HepG2 (cell line): Measurements from ENCODE around the gene ATXN7L2. TPM values are rescaled to one million over a fixed set of nuclear protein-coding genes. Genes with fewer than 3 reads are reported as not detected.

Experiments
- ATAC-seq: fragments of 200-7000 bp; cut with Tn5 transposase; 3 replicates; pipeline ENCODE4 v1.9.1; 2020; ENCODE audit warnings: mild to moderate bottlenecking, moderate library complexity
- BruUV-seq: library from RNA; stranded (reverse); fragments of 400-500 nt; replicated peaks from 2 replicates; lab custom pipeline; 2021; lab: Mats Ljungman, UMichigan
- CTCF ChIA-PET: fragments of 300-600 bp; formaldehyde crosslinking; extraction: SDS; loops from one replicate; lab custom pipeline; 2021; ENCODE audit warnings: low total read pairs, inconsistent platforms, low intra/inter-chr PET ratio; lab: Yijun Ruan, JAX
- POLR2A ChIA-PET: fragments of 350-600 bp; sonication (Branson Sonifier 250); formaldehyde crosslinking; loops from one replicate; lab custom pipeline; 2020; ENCODE audit warnings: antibody characterized with exemption, inconsistent platforms; lab: Yijun Ruan, JAX
- DNase-seq: peaks from one replicate; pipeline ENCODE4 v3.0.0-alpha.2; 2015; ENCODE audit warnings: low spot score
- FAIRE-seq: peaks from 3 replicates; lab custom pipeline; 2011; peaks lifted over from hg19 to GRCh38; lab: Jason Lieb, UNC
- H2AFZ ChIP-seq: one replicate; pipeline ENCODE4 v1.6.1; 2011; ENCODE audit warnings: low read length, inconsistent platforms
- H3K27ac ChIP-seq: fragments of 300-600 bp; 3 replicates; pipeline ENCODE4 v1.8.0; 2011; ENCODE audit warnings: mixed run types, mild to moderate bottlenecking, mixed read lengths, low read length, inconsistent platforms; ENCODE audit not compliant: insufficient read depth; ENCODE audit errors: extremely low read length
- H3K27me3 ChIP-seq, 2 experiments: fragments of 200-600 bp in 1 of 2; 2 replicates in 1 of 2; 3 replicates in 1 of 2; pipeline versions ENCODE4 v1.6.0 to v1.8.0; 2011; ENCODE audit warnings: low read length in 2 of 2, mild to moderate bottlenecking in 2 of 2, moderate library complexity in 2 of 2, inconsistent platforms in 1 of 2; ENCODE audit not compliant: insufficient read depth in 2 of 2, control insufficient read depth in 1 of 2
- H3K36me3 ChIP-seq, 2 experiments: fragments of 200-600 bp in 1 of 2; replicated peaks in 1 of 2; 2 replicates in 1 of 2; 3 replicates in 1 of 2; pipeline versions ENCODE4 v1.5.1 to v1.8.0; 2011; ENCODE audit warnings: low read length in 2 of 2, inconsistent platforms in 1 of 2; ENCODE audit not compliant: insufficient read depth in 2 of 2, control insufficient read depth in 1 of 2
- H3K4me1 ChIP-seq: 2 replicates; pipeline ENCODE4 v1.5.1; 2012; ENCODE audit warnings: low read length, inconsistent platforms; ENCODE audit not compliant: insufficient read depth
- H3K4me2 ChIP-seq: 2 replicates; pipeline ENCODE4 v1.6.0; 2011; ENCODE audit warnings: low read depth, low read length, inconsistent platforms
- H3K4me3 ChIP-seq, 3 experiments: fragments of 200-600 bp in 1 of 3; sonication (generic), shearing (Covaris generic) in 1 of 3; replicated peaks in 1 of 3; 2 replicates each; pipeline ENCODE4 v1.5.1; 2011 to 2016; ENCODE audit warnings: low read length in 3 of 3, inconsistent platforms in 2 of 3, low read depth in 2 of 3, mild to moderate bottlenecking in 2 of 3, control low read depth in 1 of 3, mixed read lengths in 1 of 3; ENCODE audit not compliant: insufficient read depth in 1 of 3
- H3K79me2 ChIP-seq: one replicate; pipeline ENCODE4 v1.6.1; 2011; ENCODE audit warnings: low read length, inconsistent platforms; ENCODE audit not compliant: insufficient read depth
- H3K9ac ChIP-seq: 2 replicates; pipeline ENCODE4 v1.6.0; 2011; ENCODE audit warnings: mild to moderate bottlenecking, low read depth, low read length, inconsistent platforms; ENCODE audit not compliant: insufficient read depth
- H3K9me3 ChIP-seq: 2 replicates; pipeline ENCODE4 v1.5.1; 2012; ENCODE audit warnings: mild to moderate bottlenecking, low read length
- H4K20me1 ChIP-seq: 2 replicates; pipeline ENCODE4 v1.6.0; 2011; ENCODE audit warnings: inconsistent platforms, mild to moderate bottlenecking, low read length, moderate library complexity; ENCODE audit not compliant: insufficient read depth
- AGO2 ChIP-seq: fragments of 200-400 bp; formaldehyde crosslinking; optimal IDR thresholded peaks from 2 replicates; pipeline ENCODE3; 2017; ENCODE audit warnings: mild to moderate bottlenecking, low read depth, low read length, moderate library complexity
- ARHGAP35 ChIP-seq: sonication (generic); formaldehyde crosslinking; IDR thresholded peaks from 2 replicates; pipeline ENCODE4 v1.9.0; 2022; ENCODE audit warnings: mild to moderate bottlenecking, inconsistent platforms, moderate library complexity, missing genetic modification reagents, borderline replicate concordance
- GABPB1 ChIP-seq: IDR thresholded peaks from 2 replicates; pipeline ENCODE4 v1.6.1; 2016; ENCODE audit warnings: mild to moderate bottlenecking, missing genetic modification reagents, moderate library complexity, missing compliant biosample characterization
- HES4 ChIP-seq: sonication (generic); formaldehyde crosslinking; IDR thresholded peaks from 2 replicates; pipeline ENCODE4 v1.9.0; 2021; ENCODE audit warnings: mild to moderate bottlenecking, missing genetic modification reagents, borderline replicate concordance
- KLF9 ChIP-seq: IDR thresholded peaks from 2 replicates; pipeline ENCODE4 v1.6.1; 2016; ENCODE audit warnings: low read depth
- MAFK ChIP-seq, 2 experiments: IDR thresholded peaks in 1 of 2; conservative IDR thresholded peaks in 1 of 2; 2 replicates each; pipeline ENCODE4 v1.6.1; 2011; ENCODE audit warnings: improper control_type of control experiment in 2 of 2, low read length in 2 of 2
- MIXL1 ChIP-seq: IDR thresholded peaks from 2 replicates; pipeline ENCODE4 v1.6.1; 2016
- PHF21A ChIP-seq: sonication (generic); formaldehyde crosslinking; IDR thresholded peaks from 2 replicates; pipeline ENCODE4 v1.5.0; 2020; ENCODE audit warnings: mild to moderate bottlenecking, missing genetic modification reagents
- REPIN1 ChIP-seq: sonication (generic); formaldehyde crosslinking; IDR thresholded peaks from 2 replicates; pipeline ENCODE4 v1.8.0; 2022; ENCODE audit warnings: missing genetic modification reagents, low read depth, mild to moderate bottlenecking, borderline replicate concordance
- REXO4 ChIP-seq: sonication (generic); formaldehyde crosslinking; IDR thresholded peaks from 2 replicates; pipeline ENCODE4 v1.8.0; 2022; ENCODE audit warnings: missing genetic modification reagents, mild to moderate bottlenecking, borderline replicate concordance
- SMARCE1 ChIP-seq: fragments of 450-650 bp; IDR thresholded peaks from 2 replicates; pipeline ENCODE4 v1.6.1; 2017; ENCODE audit warnings: borderline replicate concordance
- TAF15 ChIP-seq: fragments of 200-400 bp; formaldehyde crosslinking; IDR thresholded peaks from one replicate; pipeline ENCODE4 v1.6.1; 2018; ENCODE audit warnings: mild to moderate bottlenecking, low read depth, low read length; ENCODE audit not compliant: poor library complexity, severe bottlenecking
- ZNF235 ChIP-seq: sonication (generic); formaldehyde crosslinking; IDR thresholded peaks from 2 replicates; pipeline ENCODE4 v1.8.1; 2023; ENCODE audit warnings: mild to moderate bottlenecking, missing genetic modification reagents, borderline replicate concordance
- ZNF24 ChIP-seq: fragments of 450-650 bp; IDR thresholded peaks from 2 replicates; pipeline ENCODE4 v1.6.1; 2017; ENCODE audit warnings: antibody characterized with exemption, mild to moderate bottlenecking
- ZNF335 ChIP-seq: sonication (generic); formaldehyde crosslinking; IDR thresholded peaks from 2 replicates; pipeline ENCODE4 v1.4.0; 2020; ENCODE audit warnings: missing genetic modification reagents
- ZNF460 ChIP-seq: sonication (generic); formaldehyde crosslinking; IDR thresholded peaks from 2 replicates; pipeline ENCODE4 v1.5.1; 2020; ENCODE audit warnings: missing genetic modification reagents, mild to moderate bottlenecking, borderline replicate concordance
- WGBS: methylation state at CpG from one replicate; pipeline ENCODE4 v1.1.6; 2017; ENCODE audit warnings: low lambda C conversion rate; 5-methylcytosine and 5-hydroxymethylcytosine counted together
- in situ Hi-C: cut with HindIII; loops from 2 replicates; pipeline ENCODE4 v1.10.0; 2017; ENCODE audit warnings: low pct_unique_long_range_greater_than_20kb; ENCODE audit not compliant: extremely low pct_ligation_motif_present
- intact Hi-C: fragments of 100-400 bp; cut with micrococcal nuclease; formaldehyde crosslinking; loops from one replicate; pipeline ENCODE4 v1.10.0; 2022; ENCODE audit not compliant: unreplicated experiment
- polyA plus RNA-seq, 8 experiments: library from polyadenylated mRNA; depleted of rRNA in 3 of 8; stranded (reverse) in 7 of 8; unstranded in 1 of 8; fragments of >200 nt; fragmentation: Illumina TruSeq in 4 of 8; extraction: Trizol in 4 of 8; gene quantifications; 2 replicates each; pipeline versions ENCODE4 v1.2.1 to v1.2.3, GENCODE V29; 2011 to 2016; ENCODE audit warnings: low read depth in 4 of 8, missing spikeins in 1 of 8, mixed read lengths in 1 of 8; ENCODE audit not compliant: insufficient read depth in 1 of 8
- total RNA-seq, 5 experiments: library from RNA; depleted of rRNA; stranded (reverse); fragments of >200 nt; fragmentation: Illumina TruSeq; extraction: Trizol; gene quantifications; 2 replicates each; pipeline ENCODE4 v1.2.3, GENCODE V29; 2016; ENCODE audit warnings: low read depth in 1 of 5
- TF ChIP-seq, protein P1 (sequence below): sonication (generic); formaldehyde crosslinking; IDR thresholded peaks from 2 replicates; pipeline ENCODE4 v1.5.0; 2020; ENCODE audit warnings: mild to moderate bottlenecking, low read depth, missing genetic modification reagents, borderline replicate concordance
- TF ChIP-seq, protein P2 (sequence below): IDR thresholded peaks from 2 replicates; pipeline ENCODE4 v1.6.1; 2012; ENCODE audit warnings: low read depth, low read length, improper control_type of control experiment
- TF ChIP-seq, protein P3 (sequence below): sonication (generic); formaldehyde crosslinking; IDR thresholded peaks from 2 replicates; pipeline ENCODE4 v1.8.1; 2023; ENCODE audit warnings: missing genetic modification reagents, mild to moderate bottlenecking, borderline replicate concordance

The ATXN7L2 gene
- total and polyA plus RNA-seq, 2 of the 13 experiments (the other 11 are each of a cell fraction or from before 2014, with no cell fraction given), result 2.7 to 2.8 TPM

DNA sequence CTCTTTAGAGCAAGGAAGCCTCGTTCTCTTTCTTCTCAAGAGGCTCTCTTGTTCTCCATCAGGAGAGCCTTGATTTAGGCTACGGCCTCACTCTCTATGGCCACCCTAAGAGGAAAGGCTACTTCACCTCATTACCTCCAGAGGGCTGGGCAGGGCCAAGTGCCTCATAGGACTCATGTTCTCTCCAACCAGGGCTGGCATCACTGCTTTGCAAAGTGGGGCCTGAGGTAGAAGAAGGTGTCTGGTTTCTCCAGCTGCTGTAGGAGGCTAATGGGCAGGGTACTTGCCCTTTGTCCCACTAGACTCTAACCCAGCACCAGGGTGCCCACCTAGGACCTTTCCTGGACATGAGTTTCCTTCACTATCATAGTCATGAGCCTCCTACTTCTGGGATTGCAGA lies 2.1 kb upstream of the ATXN7L2 start:
- POLR2A ChIA-PET, result no interaction called here
- H3K4me2 ChIP-seq, result no peak overlapping the region
- no TSS peak for BruUV-seq

DNA sequence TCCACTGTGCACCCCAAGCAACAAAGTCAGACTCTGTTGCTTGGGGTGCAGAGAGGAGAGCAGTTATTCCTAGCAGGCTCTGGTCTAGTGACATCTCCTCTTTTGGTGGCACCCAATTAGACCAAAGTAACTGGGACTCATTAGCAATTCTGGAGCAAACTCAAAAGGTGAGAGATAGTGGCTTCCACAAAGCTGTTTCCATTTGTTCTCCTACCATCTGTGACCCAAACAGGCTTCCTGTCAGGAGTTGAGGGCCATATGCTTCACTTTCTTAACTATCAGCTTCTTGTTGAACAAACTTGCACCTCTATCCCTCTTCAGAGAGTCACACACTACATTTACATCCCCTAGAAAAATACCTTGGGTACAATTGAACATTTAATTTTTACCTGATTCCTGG lies 1.5 kb upstream of the ATXN7L2 start:
- H4K20me1 ChIP-seq, result no peaks in the 10 kb centered on the region
- ATAC-seq, result no peak
- no peak for DNase-seq
- H3K27ac ChIP-seq, result no peak overlapping the region
- H3K9ac ChIP-seq, result no peak overlapping the region
- H3K4me2 ChIP-seq, result no peak overlapping the region
- CTCF ChIA-PET, result no interaction called here
- in situ Hi-C loops (loop anchor here (5.0 kb wide), 1 partner anchor 55 kb away; the partner anchor contains the start of gene PSMA5), intact Hi-C loops (no loop called here)
- H3K9me3 ChIP-seq, result no peaks in the 10 kb centered on the region
- no peaks in the 10 kb centered on the region for H3K79me2 ChIP-seq
- BruUV-seq, result no TSS peak
- H3K27me3 ChIP-seq, result peaks cover 1 to 20% of the 10 kb centered on the region in 2 experiments; a peak in 4 of 5 replicates
- POLR2A ChIA-PET, result no interaction called here
- no peaks in the 10 kb centered on the region; a peak in 1 of 5 replicates for H3K36me3 ChIP-seq
- TF ChIP-seq SMARCE1 (no peak), PHF21A (no peak), MIXL1 (CRISPR knock-in tag) (no peak), TAF15 (no peak), REPIN1 (CRISPR knock-in tag) (no peak), KLF9 (no peak), ZNF235 (CRISPR knock-in tag) (no peak), ZNF335 (CRISPR knock-in tag) (no peak), AGO2 (no peak), MAFK (conservative IDR thresholded peaks at IDR 0.05 in 1 of 2, IDR thresholded peaks at IDR 0.05 in 1 of 2; ENCODE audit: low read length in 2 of 2) (no peak), GABPB1 (CRISPR knock-in tag) (no peak), ZNF24 (no peak), ARHGAP35 (CRISPR knock-in tag) (no peak)
- TF ChIP-seq, protein P1, sequence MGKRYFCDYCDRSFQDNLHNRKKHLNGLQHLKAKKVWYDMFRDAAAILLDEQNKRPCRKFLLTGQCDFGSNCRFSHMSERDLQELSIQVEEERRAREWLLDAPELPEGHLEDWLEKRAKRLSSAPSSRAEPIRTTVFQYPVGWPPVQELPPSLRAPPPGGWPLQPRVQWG, result no peak
- TF ChIP-seq, protein P2, sequence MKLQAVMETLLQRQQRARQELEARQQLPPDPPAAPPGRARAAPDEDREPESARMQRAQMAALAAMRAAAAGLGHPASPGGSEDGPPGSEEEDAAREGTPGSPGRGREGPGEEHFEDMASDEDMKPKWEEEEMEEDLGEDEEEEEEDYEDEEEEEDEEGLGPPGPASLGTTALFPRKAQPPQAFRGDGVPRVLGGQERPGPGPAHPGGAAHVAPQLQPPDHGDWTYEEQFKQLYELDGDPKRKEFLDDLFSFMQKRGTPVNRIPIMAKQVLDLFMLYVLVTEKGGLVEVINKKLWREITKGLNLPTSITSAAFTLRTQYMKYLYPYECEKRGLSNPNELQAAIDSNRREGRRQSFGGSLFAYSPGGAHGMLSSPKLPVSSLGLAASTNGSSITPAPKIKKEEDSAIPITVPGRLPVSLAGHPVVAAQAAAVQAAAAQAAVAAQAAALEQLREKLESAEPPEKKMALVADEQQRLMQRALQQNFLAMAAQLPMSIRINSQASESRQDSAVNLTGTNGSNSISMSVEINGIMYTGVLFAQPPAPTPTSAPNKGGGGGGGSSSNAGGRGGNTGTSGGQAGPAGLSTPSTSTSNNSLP, result no peak
- TF ChIP-seq, all 625 proteins: peak for 0
- no peak for FAIRE-seq
- no peak overlapping the region for H2AFZ ChIP-seq
- peaks cover 19% of the 10 kb centered on the region for H3K4me1 ChIP-seq
- H3K4me3 ChIP-seq, result no peak overlapping the region

More for the DNA sequence above, 2.1 kb upstream of the ATXN7L2 start:
- no peak for TF ChIP-seq HES4
- no peak for TF ChIP-seq REXO4
- TF ChIP-seq ZNF460, result no peak
- TF ChIP-seq, protein P3, sequence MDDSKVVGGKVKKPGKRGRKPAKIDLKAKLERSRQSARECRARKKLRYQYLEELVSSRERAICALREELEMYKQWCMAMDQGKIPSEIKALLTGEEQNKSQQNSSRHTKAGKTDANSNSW (CRISPR knock-in tag), result no peak
- Histone ChIP-seq H3K27ac (no peak overlapping the region), H3K4me3 (no peak overlapping the region), H3K9me3 (no peaks in the 10 kb centered on the region), H2AFZ (no peak overlapping the region), H3K36me3 (no peaks in the 10 kb centered on the region), H3K79me2 (no peaks in the 10 kb centered on the region), H3K4me1 (peaks cover 19% of the 10 kb centered on the region), H3K9ac (no peak overlapping the region), H3K27me3 (peaks cover 1 to 21% of the 10 kb centered on the region in 2 experiments; a peak in 4 of 5 replicates), H4K20me1 (no peaks in the 10 kb centered on the region)
- intact Hi-C loops, result no loop called here
- no peak for DNase-seq
- no peak for FAIRE-seq
- CTCF ChIA-PET, result no interaction called here
- no peak for ATAC-seq
- 17% methylated on average over 2 of the region's 2 CpGs for WGBS
- in situ Hi-C loops, result loop anchor here (5.0 kb wide), 1 partner anchor 54 kb away; the partner anchor contains the start of gene PSMA5
